RCC 7860 (cell line): ENCODE measurements around the gene DPH6.

ENCODE experiments used
- DNase-seq: peaks from one replicate; pipeline ENCODE4 v3.0.0-alpha.2; 2015; ENCODE audit warnings: low spot score
- FAIRE-seq: peaks from 2 replicates; lab custom pipeline; 2012; peaks lifted over from hg19 to GRCh38; lab: Jason Lieb, UNC

DPH6 gene

DNA sequence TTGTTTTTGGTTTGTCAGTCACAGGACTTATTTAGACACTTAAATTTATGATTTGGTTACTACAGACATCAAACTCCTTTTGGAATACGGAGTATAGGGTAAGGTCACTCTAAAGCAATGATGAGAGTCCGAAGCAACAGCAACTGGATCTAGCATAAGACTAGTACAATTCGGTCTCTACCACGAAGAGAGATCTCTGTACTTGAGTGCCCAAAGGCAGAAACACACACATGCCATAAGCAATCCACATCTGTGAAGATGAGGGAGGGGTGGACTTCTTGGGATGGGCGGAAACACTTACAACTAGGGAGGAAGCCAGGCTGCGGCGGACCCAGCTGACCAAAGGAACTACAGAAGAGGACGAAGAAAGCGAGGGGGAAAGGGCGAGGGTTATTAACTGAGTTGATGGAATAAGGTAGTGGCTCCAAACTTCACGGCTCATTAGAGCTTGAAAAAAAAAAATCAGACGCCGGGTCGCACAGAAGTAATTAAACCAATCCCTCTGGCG, 595 bp downstream of the DPH6 start:
- FAIRE-seq = no peak
- DNase-seq = peak; percentile 37

DNA sequence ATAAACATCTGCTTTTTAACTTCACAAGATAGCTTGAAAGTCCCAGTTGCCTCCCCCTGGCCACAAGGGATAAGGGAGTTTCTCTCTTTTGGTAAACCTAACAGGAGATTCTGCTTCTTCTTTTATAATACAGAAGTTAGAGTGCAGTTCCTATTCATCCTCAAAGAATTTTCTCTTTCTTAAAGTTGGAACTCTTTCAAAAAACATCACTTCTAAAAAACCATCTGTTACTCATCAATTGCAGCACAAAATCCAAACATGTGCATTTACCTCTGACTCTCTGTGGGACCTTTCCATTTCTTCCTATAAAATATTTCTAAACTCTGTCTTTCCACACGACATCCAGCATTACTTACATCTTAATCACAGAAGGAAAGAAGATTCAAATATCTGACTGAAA, 5.1 kb downstream of the DPH6 start:
- FAIRE-seq (no peak), DNase-seq (no peak)

DNA sequence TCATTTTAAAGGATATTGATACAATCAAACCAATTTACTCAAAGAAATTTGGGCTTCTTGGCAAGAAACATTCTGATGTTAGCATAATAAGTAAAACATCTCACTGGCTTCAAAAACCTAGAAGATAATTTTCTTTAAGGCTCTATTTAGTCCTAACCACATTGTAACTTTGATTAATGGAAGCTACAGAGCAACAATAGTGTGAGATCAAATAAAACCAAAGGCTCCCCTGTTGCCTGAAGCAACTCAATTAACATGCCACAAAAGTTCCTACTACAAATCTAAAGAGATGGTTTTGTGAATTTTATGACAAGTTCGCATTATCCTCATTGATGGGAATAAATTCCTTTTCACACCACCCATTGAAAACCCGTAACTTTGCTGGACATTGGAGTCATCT, 5.9 kb downstream of the DPH6 start:
- FAIRE-seq (no peak), DNase-seq (no peak)

DNA sequence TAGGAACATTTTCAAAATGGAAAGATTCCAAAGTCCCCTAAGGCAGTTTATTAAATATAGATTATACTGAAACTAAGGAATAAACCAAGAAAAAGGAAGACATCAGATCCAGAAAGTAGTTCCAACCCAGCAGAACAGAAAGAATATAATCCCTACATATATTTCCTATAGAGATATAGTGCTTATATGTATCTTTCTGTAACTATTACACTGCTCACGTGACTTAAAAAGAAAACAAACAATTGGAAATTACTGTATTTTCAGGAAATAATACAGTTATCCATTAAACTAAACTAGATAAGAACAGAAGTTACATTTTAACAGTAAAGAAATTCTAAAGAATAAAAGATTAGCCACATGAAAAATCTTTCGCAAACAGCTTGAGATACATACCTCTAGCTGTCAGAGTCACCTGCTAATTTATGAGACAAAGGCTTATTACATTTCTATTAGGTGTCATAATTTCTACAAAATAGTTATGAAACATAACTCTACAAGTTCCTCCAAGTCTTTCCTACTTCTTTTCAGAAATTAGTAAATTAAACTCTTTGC, 10.5 kb downstream of the DPH6 start:
- FAIRE-seq = no peak
- no peak for DNase-seq

DNA sequence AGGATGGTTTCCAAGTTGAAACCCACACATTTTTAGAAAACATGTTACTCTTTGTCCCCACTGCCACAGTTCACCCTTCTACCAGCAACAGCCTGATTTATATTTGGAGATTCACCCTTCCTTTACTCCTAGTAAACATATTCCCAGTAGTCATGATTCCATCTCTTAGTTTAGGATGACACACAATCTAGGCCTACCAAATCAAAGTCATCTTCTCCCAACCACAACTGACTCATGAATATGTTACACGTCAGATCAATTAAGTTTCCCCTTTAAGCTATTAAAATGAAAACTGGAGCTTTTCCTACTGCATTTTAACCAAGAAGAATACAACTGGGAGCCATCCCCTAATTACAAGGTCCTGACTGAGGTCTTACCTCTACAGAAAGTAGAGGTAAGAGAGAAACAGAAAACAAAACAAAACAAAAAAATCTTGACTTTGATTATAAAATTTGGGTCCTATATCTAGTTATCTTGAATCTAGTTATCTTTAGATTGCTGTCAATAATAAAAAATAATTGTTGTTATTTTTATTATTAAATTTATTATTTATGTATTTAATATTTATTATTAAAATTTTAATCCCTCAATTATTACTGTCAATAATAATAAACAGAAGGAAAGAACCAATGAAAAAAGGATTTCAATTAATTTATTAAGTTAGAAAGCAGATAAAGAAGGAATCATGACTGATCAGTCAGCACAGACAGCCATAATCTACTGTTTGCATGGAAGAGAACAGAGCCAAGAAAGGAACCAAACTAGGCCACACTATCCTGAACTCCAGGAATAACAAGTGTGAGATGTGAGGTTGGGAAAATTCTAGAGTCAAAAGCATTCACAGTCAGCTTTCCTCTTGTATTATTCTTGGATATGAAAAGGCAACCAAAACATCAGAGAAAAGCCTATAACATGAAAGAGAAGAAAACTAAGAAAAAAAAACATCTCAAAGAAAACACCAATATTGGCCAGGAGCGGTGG, 12.5 kb downstream of the DPH6 start:
- no peak for DNase-seq
- FAIRE-seq = no peak

DNA sequence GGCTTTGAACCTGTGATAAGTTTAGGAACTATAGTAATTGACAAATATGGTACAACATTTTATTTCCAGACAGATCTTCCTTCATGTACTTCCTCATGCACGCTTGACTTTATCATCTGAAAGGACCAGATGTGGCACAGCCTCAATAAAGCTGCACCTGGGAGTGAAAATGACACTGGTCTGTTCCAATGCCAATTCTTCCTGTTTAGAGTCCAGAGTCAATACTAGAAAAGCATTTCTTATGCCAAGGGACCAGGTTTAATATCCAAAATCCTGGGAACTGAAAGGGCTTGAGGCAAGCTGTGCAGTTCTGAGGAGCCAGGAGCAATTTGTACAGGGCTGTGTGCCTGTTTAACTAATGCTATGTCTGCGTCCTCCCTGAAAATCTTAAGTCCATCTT, 15.3 kb downstream of the DPH6 start:
- DNase-seq = no peak

DNA sequence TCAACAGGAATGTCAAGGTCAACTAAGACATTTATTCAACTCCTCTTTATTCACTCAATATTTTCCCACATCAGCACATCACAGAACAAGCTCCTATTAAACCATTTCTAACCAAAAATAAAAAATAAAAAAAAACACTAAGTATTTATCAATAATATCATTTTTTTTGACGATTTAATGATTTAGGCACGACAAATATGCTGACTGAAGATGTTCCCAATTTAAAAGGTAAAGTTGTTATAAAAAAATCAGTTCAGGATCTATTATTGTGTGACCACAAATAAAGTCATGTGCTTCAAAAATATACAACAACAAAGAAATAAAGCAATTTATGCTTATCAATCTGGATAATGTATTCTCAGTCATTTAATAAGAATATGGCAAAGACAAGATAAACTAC, 16.2 kb downstream of the DPH6 start:
- FAIRE-seq = no peak
- DNase-seq = no peak

More for the DNA sequence above, 15.3 kb downstream of the DPH6 start:
- no peak for FAIRE-seq

DNA sequence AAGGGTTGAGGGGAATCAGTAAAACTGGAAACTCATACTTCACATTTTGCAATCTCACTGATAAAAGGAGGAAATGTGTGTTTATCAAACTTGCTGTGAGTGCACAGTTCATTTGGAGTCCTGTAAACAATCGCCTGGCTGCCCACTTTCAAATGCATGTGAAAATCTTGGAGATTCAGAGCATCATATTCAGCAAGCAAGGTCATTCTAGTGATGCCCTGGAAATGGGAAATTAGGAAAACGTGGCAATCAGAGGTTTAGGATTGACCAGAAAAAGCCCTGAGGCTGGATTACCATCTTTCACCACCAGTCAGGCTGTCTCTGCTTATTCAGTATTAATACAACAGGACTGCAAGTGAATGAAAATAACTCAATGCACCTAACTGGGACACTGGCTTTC, 23.9 kb downstream of the DPH6 start:
- DNase-seq (no peak), FAIRE-seq (no peak)

DNA sequence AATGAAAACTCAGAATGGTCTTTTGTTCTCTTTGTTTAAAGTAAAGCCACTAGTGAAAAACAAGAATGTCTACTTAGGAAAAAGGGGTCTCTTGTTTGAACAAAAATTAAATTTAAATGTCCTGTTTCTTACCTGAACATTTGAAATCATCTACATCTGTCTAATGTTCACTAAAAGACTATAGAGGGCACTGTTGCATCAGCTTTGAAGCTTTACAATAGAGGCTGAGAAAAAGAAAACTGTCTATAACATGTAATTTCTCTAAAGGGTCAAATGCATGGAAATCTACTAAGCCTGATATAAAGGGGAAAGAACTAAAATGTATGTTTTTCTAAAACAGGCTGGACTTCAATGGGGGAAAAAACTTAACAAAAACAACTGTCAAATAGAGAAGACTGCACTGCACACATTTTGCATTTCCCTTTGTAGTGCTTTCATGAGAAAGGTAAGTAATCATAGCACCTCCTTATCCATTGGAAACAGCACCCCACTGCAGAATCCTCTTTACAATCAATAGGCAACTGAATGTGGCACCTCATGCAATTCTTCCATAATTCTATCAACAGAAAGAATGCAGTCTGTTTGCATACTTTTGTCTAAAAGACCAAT, 26.3 kb downstream of the DPH6 start:
- peak; percentile 61 for FAIRE-seq
- peak; percentile 41 for DNase-seq

DNA sequence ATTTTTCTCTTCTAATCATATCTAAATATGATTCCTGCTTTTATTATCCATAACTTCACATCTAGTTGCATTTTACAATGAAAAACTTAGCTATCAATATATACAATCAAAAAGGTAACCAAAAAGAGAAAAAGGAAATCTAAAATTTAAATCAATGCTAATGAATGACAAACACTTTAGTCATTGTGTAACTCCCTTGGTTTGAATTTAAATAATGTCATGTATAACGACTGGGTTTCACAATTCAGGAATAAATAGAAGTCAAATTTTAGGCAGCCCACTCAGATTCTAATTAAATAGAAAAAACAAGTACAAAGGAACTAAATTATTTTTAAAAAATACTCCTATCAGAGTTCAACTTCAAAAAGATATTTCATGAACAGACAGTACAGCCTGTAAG, 26.9 kb downstream of the DPH6 start:
- no peak for FAIRE-seq
- no peak for DNase-seq

DNA sequence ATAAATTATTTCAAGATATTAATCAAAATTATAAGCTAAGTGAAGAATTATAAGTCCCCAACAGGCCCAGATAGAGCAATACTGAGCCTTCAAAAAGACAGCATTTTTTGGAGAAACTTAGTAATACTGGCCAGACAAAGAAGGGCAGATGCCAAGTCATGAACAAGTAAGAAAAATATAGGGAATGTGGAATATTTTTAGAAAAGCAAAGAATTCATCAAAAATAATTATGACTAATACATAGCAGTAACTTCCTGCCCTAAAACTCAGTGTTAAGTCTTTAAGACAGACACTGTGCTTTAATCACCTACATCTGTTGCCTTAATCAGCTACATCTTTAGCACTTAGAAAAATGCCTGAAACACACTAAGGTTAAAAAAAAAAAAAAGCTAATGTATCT, 31.2 kb downstream of the DPH6 start:
- DNase-seq = no peak
- no peak for FAIRE-seq

DNA sequence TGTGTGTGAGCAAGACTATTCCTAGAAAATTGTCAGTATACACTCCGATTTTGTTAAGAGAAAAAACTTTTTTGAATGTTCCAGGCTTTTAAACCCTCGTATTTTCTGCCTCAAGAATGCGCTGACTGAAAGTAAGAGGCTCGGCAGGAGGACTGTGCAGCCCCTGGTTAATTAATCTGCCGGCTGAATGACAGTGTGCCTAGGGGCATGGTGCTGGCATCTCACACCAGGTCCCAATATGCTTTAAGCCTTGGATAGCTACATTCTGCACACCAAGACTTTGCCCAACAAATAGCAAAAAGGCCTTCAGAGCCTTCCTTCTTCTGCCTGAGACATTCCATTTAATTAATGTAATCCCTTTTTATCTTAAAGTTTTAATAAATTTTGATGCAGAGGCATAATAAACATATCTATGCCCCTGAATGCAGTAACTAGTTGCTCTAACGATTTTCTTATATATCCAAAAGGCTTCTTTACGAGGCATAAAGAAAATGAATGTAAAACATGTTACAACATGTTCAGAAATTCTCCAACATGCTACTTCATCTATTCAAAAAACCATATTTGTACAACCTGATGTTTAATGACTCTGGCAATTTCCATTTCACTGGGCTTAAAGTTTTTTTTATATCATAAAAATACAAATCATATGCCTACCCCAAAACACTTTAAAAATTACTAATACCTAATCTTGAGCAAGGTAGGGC, 37.9 kb downstream of the DPH6 start:
- FAIRE-seq (no peak), DNase-seq (no peak)

DNA sequence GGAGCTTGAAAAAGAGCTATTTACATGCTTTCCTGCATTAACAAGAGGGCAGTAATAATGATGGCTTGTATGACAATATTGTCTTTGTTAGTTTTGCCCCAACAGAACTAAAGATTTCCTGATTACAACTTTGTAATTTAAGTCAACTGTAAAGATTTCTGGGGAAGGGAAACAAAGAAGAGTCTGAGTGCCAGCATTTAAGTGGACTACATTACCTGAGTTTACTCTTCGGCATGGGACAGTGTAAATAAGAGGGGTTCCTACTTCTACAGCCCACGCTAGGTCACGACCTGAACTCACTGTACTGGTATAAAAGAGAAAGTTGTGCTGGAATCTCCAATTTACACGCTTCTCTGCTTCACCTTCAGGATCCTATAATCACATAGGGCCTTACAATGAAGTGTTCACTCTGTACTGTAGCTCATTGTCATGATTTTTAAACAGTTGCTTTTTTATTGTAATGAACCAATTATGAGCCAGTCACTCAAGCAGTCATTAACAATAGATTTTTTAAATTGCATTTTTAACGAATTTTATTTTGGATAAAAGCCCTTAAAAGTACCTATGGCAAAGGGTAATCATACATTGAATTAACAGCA, 39.6 kb downstream of the DPH6 start:
- no peak for DNase-seq
- FAIRE-seq = no peak

DNA sequence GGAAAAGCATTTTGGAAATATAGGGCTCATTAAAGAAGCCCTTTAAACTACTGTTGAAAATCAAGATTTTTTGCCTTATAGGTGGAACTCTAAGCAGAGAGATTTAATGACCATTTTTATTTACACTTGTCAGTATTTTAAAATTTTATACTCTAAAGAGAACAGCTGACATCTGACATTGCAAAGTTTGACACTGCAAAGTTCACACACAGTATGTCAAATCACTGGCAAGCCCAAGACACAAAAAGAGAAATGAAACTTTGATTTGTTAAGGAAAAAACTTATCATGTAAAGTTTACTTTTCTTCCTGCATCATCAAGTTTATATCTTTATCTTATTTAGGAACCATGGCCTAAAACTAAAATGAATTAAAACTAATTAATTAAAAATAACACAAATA, 40.2 kb downstream of the DPH6 start:
- DNase-seq (no peak), FAIRE-seq (no peak)

DNA sequence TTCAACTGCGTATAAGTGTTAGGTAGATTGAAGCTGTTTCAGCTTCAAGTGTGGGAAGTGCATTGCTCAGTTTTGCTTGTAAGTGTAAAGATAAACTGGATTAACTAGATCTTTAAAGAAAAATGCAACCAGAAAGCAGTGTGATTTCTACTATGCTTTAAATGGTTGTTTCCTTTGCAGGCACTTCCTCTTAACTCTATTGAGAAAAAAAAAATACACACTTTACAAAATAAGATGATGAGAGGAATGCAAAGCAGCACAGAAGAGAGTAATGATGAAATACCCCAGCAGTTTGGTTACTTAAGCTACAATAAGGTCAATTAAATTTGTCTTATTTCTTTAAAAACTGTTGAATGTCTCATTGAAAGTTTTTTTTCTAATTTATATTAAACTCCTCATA, 40.8 kb downstream of the DPH6 start:
- no peak for DNase-seq
- FAIRE-seq = no peak

DNA sequence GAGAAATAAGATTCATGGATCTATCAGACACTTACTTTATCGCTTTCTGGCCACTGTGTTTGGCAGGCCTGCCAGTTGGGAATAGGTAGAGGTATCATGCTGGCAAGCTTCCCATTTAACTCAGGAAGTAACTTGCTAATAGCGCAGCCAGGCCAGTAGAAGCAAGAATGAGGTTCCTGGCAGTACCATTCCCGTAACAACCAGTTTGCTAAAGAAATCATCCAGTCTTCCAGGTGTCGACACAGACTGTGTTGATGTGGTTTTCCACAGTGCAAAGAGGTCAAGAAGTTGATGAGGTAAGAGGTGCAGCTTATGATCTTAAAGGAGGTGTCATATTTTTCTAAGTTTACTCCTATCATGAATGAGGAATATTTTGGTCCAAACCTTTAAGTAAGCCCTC, 46.2 kb downstream of the DPH6 start:
- no peak for FAIRE-seq
- DNase-seq = no peak

DNA sequence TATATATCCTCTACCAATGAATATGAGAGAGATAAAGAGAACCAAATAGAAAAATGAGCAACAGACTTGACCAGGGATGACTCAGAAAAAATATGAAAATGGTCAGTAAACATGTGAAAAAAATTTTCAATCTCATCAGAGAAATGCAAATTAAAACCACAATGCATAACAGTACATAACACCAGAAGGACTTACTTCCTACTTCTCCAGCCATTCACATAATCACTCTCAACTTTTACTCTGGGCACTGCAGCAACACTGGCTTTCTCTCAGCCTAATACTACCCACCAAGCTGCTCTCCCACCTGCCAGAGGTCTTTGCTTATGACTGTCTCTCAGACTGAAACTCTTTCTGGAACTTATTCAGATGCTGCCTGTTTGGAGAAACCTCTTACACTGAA, 49.4 kb downstream of the DPH6 start:
- FAIRE-seq (no peak), DNase-seq (no peak)

DNA sequence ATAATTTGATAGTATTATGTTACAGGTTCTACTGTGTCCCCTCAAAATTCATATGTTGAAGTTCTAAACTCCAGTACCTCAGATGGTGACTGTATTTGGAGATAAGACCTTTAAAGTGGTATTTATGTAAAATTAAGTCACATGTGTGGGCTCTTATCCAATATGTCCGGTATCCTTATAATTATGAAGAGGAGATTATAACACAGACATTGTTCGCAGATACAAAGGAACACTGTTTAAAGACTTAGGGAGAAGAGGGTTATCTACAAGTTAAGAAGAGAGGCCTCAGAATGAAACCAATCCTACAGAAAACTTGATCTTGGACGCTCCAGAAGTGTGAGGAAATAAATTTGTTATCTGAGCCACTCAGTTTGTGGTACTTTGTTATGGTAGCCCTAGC, 50.9 kb downstream of the DPH6 start:
- no peak for FAIRE-seq
- DNase-seq = no peak

DNA sequence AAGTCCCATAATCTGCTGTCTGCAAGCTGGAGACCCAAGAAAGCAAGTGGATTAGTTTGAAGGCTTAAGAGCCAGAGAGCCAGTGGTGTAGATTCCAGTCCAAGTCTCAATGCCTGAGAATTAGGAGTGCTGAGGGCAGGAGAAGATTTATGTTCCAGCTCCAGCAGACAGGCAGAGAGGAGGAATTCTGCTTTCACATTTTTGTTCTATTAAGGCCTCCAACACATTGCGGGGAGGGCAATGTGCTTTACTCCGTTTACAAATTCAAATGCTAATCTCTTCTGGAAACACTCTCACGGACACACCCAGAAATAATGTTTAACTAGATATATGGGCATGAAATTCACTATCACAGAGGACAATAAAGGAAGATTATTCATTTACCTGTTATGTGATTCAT, 54.0 kb downstream of the DPH6 start:
- DNase-seq (no peak), FAIRE-seq (peak; percentile 48)

DNA sequence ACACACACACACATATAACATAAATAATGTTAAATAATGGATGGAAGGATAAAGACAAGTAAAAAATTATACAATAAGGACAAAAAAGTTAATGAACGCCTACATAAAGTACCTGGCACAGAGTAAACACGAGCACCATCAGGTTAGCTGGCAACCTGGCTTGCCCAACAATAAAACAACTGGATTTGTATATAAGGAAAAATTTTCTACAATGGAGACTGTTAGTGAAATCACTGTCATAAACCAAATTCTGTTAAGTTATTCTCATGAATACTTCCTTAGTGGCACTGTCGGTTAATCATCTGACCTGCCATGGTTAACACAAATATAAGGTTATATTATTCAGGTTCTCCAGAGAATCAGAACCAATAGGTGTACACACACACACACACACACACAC, 54.8 kb downstream of the DPH6 start:
- DNase-seq (no peak), FAIRE-seq (no peak)

DNA sequence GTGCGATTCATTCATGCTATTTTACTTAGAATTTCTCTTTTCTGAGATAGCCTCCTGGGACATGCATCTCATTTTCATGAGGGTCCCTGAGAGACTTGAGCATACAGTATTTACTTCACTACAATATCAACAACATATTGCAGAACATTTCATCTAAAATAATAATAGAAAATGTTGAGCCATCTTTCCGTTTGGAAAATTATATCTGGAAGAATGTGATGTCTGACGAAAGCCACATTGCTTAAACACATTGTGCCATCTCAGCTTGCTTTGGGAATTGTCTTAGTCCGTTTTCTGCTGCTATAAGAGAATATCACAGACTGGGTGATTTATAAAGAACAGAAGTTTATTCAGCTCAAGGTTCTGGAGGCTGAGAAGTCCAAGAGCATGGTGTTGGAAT, 55.5 kb downstream of the DPH6 start:
- DNase-seq = no peak
- no peak for FAIRE-seq
